Neural cell (in vitro differentiated cells): ENCODE results near the gene TGM1.

Source experiments
- CTCF ChIP-seq: fragments of 450-650 bp; IDR thresholded peaks from 2 replicates; pipeline ENCODE4 v1.5.1; 2014; ENCODE audit warnings: antibody characterized with exemption, mild to moderate bottlenecking, moderate library complexity; ENCODE audit not compliant: poor library complexity, severe bottlenecking
- RAD21 ChIP-seq: fragments of 450-650 bp; conservative IDR thresholded peaks from 2 replicates; pipeline ENCODE4 v1.6.1; 2014; ENCODE audit warnings: antibody characterized with exemption, mild to moderate bottlenecking, moderate library complexity
- TAF1 ChIP-seq: IDR thresholded peaks from 2 replicates; pipeline ENCODE4 v1.6.1; 2012; ENCODE audit warnings: low read depth

GRCh38 chr14:24219521-24219920, 43.5 kb downstream of the TGM1 start:
- TF ChIP-seq CTCF: no peak
- TF ChIP-seq TAF1: no peak
- TF ChIP-seq RAD21: no peak
